ENCODE data around the gene FMO5. TPM values are rescaled to one million over a fixed set of nuclear protein-coding genes. Genes with fewer than 3 reads are reported as not detected.

The FMO5 gene
- total and polyA plus RNA-seq, 2 of the 13 experiments (the other 11 are each of a cell fraction or from before 2014, with no cell fraction given) = 48.2 to 149 TPM

GRCh38 chr1:147172168-147173016 is 52.7 kb downstream of the FMO5 start, which contains the start of gene PRKAB2 (continued):
- TF ChIP-seq AKAP8 (CRISPR knock-in tag; IDR thresholded peaks at IDR 0.05) (no peak; the same call in 1 of the 2 replicates), JUN (CRISPR knock-in tag; IDR thresholded peaks at IDR 0.05) (peak; percentile 59), CENPT (CRISPR knock-in tag; IDR thresholded peaks at IDR 0.05; ENCODE audit: low read depth) (no peak), ZNF24 (IDR thresholded peaks at IDR 0.05) (0 out of 2 replicates have a peak, but pooled peaks have one; percentile 53), ZNF446 (CRISPR knock-in tag; IDR thresholded peaks at IDR 0.05) (0 out of 2 replicates have a peak, but pooled peaks have one; percentile 66), ZNF33A (CRISPR knock-in tag; IDR thresholded peaks at IDR 0.05; ENCODE audit: borderline replicate concordance) (peak; percentile 74; the same call in 1 of the 2 replicates), MTA3 (CRISPR knock-in tag; IDR thresholded peaks at IDR 0.05) (no peak), SAP130 (CRISPR knock-in tag; IDR thresholded peaks at IDR 0.05; ENCODE audit: low read depth) (peak; percentile 90), NONO (IDR thresholded peaks at IDR 0.05) (no peak), NONO (CRISPR knock-in tag; conservative IDR thresholded peaks at IDR 0.05) (peak; percentile 85), ZNF362 (CRISPR knock-in tag; IDR thresholded peaks at IDR 0.05; ENCODE audit: borderline replicate concordance) (peak; percentile 42; the same call in 1 of the 2 replicates), ZNF576 (CRISPR knock-in tag; IDR thresholded peaks at IDR 0.05) (no peak), ZBTB40 (IDR thresholded peaks at IDR 0.05) (peak; percentile 100), ZBTB40 (CRISPR knock-in tag; IDR thresholded peaks at IDR 0.05) (peak; percentile 100), TFE3 (CRISPR knock-in tag; IDR thresholded peaks at IDR 0.05) (peak; percentile 10; the same call in 1 of the 2 replicates), GFI1 (CRISPR knock-in tag; IDR thresholded peaks at IDR 0.05; ENCODE audit: borderline replicate concordance) (peak; percentile 76; the same call in 1 of the 2 replicates), TBX2 (CRISPR knock-in tag; IDR thresholded peaks at IDR 0.05; ENCODE audit: borderline replicate concordance) (peak; percentile 93)

All from HepG2 (cell line).